ENCODE results near the gene SLC22A8. TPM values are rescaled to one million over a fixed set of nuclear protein-coding genes. Genes with fewer than 3 reads are reported as not detected.

The SLC22A8 gene
- total RNA-seq, 1 donor from 2014 or later: not detected

GRCh38 chr11:63001456-63001855, 14.2 kb downstream of the SLC22A8 start:
- H3K36me3 Mint-ChIP-seq (ENCODE audit: unreplicated experiment): no peaks in the 10 kb centered on the region
- no peak overlapping the region for H3K4me3 Mint-ChIP-seq (ENCODE audit: unreplicated experiment)
- no peak overlapping the region for H3K27ac Mint-ChIP-seq (ENCODE audit: unreplicated experiment)
- H3K4me1 Mint-ChIP-seq (ENCODE audit: unreplicated experiment): no peaks in the 10 kb centered on the region
- DNase-seq (ENCODE audit: extremely low spot score, unreplicated experiment): no peak
- H3K9me3 Mint-ChIP-seq (ENCODE audit: unreplicated experiment): no peaks in the 10 kb centered on the region
- H3K27me3 Mint-ChIP-seq (ENCODE audit: unreplicated experiment): peaks cover 33% of the 10 kb centered on the region
- no peak for TF ChIP-seq CTCF (IDR thresholded peaks at IDR 0.05)

GRCh38 chr11:62999649-63000048, 16.0 kb downstream of the SLC22A8 start:
- Mint-ChIP-seq H3K27me3 (ENCODE audit: unreplicated experiment) (peaks cover 24% of the 10 kb centered on the region), H3K36me3 (ENCODE audit: unreplicated experiment) (no peaks in the 10 kb centered on the region), H3K4me1 (ENCODE audit: unreplicated experiment) (no peaks in the 10 kb centered on the region), H3K4me3 (ENCODE audit: unreplicated experiment) (no peak overlapping the region), H3K9me3 (ENCODE audit: unreplicated experiment) (no peaks in the 10 kb centered on the region), H3K27ac (ENCODE audit: unreplicated experiment) (no peak overlapping the region)
- no peak for TF ChIP-seq CTCF (IDR thresholded peaks at IDR 0.05)
- DNase-seq (ENCODE audit: extremely low spot score, unreplicated experiment): no peak

- no peaks in the 10 kb centered on the region for H3K36me3 Mint-ChIP-seq (ENCODE audit: unreplicated experiment)
- H3K27me3 Mint-ChIP-seq (ENCODE audit: unreplicated experiment): peaks cover 22% of the 10 kb centered on the region
- no peak for DNase-seq (ENCODE audit: extremely low spot score, unreplicated experiment)
- H3K27ac Mint-ChIP-seq (ENCODE audit: unreplicated experiment): no peak overlapping the region
- TF ChIP-seq CTCF (IDR thresholded peaks at IDR 0.05): no peak
- H3K4me3 Mint-ChIP-seq (ENCODE audit: unreplicated experiment): no peak overlapping the region
- no peaks in the 10 kb centered on the region for H3K9me3 Mint-ChIP-seq (ENCODE audit: unreplicated experiment)
- H3K4me1 Mint-ChIP-seq (ENCODE audit: unreplicated experiment): no peaks in the 10 kb centered on the region
These were observed 16.5 kb downstream of the SLC22A8 start for GRCh38 chr11:62999156-62999555.

- H3K9me3 Mint-ChIP-seq (ENCODE audit: unreplicated experiment): no peaks in the 10 kb centered on the region
- no peak for TF ChIP-seq CTCF (IDR thresholded peaks at IDR 0.05)
- H3K4me3 Mint-ChIP-seq (ENCODE audit: unreplicated experiment): no peak overlapping the region
- H3K27me3 Mint-ChIP-seq (ENCODE audit: unreplicated experiment): peaks cover 25% of the 10 kb centered on the region
- H3K36me3 Mint-ChIP-seq (ENCODE audit: unreplicated experiment): no peaks in the 10 kb centered on the region
- no peak for DNase-seq (ENCODE audit: extremely low spot score, unreplicated experiment)
- H3K4me1 Mint-ChIP-seq (ENCODE audit: unreplicated experiment): no peaks in the 10 kb centered on the region
- no peak overlapping the region for H3K27ac Mint-ChIP-seq (ENCODE audit: unreplicated experiment)
These were observed 19.4 kb downstream of the SLC22A8 start for GRCh38 chr11:62996271-62996670.

GRCh38 chr11:62994775-62995174, 20.9 kb downstream of the SLC22A8 start:
- H3K27ac Mint-ChIP-seq (ENCODE audit: unreplicated experiment): no peak overlapping the region
- H3K27me3 Mint-ChIP-seq (ENCODE audit: unreplicated experiment): peaks cover 23% of the 10 kb centered on the region
- no peak for DNase-seq (ENCODE audit: extremely low spot score, unreplicated experiment)
- H3K4me3 Mint-ChIP-seq (ENCODE audit: unreplicated experiment): no peak overlapping the region
- H3K4me1 Mint-ChIP-seq (ENCODE audit: unreplicated experiment): no peaks in the 10 kb centered on the region
- no peaks in the 10 kb centered on the region for H3K36me3 Mint-ChIP-seq (ENCODE audit: unreplicated experiment)
- TF ChIP-seq CTCF (IDR thresholded peaks at IDR 0.05): no peak
- no peaks in the 10 kb centered on the region for H3K9me3 Mint-ChIP-seq (ENCODE audit: unreplicated experiment)

Data from osteocyte (in vitro differentiated cells).